ENCODE results near the gene GNL3. TPM values are rescaled to one million over a fixed set of nuclear protein-coding genes. Genes with fewer than 3 reads are reported as not detected.
"Not testable (repeated sequence)": the region's sequence is repeated elsewhere in the genome, so short reads cannot be mapped to it uniquely, and the experiment has no call there.

The GNL3 gene
- total RNA-seq, 1 experiment from 2014 or later: 174 TPM

DNA sequence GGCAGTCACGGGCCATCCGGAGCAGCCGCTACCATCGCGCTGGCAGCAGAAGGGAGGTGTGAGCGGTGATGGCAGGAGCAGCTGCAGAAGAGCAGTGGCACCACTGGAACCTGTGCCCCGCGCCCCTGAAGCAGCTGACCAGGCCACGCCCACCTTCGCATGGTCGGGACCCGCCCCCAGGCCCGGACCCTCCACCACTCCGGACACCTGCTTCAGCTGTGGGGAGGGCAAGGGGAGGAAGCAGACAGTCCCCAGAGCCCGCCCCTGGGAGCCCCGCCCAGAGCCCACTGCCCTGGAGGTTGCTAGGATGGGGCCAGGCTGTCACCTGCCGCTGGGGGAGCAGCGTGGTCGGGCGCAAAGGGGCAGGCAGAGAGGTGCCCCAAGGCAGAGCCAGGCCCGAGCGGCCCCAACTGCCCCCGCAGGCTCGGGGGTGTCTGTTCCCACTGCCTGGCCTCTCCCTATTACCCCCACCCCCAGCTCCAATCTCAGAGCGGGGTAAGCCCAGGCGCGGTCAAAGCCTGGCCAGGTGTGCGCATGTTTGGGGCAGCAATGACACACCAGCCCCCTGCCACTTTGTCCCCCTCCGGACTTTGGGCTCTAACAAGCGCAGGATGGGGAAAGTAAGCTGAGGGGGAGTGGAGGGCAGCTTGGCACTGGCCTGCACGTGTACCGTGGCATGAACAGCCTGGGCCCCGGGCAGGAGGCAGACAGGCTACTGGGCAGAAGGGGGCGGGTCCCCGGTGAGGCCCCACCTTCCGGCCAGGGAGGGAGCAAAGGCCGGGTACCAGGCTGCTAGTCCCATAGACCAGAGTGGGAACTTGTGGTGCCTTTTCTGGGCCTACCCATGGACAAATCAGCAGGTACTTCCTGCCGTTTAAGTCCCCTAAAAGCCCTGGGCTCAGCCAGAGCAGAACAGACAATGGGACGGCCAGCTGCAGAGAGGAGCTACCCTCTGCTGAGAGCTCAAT lies 28.8 kb downstream of the GNL3 start:
- no peak for DNase-seq (ENCODE audit: extremely low read depth, low read depth)

DNA sequence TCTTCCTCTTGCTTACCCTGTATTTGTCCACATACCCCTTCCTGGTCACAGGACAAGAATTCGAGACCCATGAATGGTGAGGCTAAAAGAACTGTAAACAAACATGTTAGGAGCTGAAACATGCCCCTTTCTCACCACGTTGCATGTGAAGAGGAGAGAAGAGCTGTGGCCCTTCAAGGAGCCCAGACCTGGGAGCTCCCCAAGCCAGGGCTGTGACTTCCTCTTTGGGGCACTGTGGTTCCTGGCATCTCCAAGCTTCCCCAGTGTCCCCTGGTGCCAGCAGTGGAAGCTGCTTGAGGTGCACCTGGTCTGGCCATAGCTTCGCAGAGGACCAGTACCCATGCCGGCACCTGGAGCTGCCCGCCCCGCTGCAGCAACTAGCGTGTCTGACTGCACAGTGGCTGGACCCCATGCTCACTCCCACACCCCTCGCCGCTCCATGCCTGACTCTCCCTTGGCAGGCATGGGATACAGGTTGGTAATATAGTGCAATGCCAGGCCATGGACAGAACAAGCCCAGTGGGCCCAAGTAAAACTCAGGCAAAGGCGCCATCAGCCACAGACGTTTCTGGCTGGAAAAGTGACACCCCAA lies 30.0 kb downstream of the GNL3 start:
- DNase-seq (ENCODE audit: extremely low read depth, low read depth): no peak

DNA sequence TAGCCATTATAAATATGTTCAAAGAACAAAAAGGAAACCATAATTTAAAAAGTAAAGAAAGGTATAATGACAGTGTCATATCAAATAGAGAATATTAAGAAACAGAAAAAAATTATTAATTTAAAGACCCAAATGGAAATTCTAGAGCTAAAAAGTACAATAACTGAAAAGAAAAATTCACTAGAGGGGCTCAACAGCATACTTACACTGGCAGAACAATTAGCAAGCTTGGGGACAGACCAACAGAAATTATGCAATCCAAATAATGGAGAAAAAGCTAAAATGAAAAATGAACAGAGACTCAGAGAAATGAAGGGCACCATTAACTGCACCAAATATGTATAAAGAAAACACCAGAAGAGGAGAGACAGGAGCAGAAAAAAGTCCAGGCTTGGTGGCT lies 33.8 kb downstream of the GNL3 start:
- DNase-seq (ENCODE audit: extremely low read depth, low read depth): no peak

DNA sequence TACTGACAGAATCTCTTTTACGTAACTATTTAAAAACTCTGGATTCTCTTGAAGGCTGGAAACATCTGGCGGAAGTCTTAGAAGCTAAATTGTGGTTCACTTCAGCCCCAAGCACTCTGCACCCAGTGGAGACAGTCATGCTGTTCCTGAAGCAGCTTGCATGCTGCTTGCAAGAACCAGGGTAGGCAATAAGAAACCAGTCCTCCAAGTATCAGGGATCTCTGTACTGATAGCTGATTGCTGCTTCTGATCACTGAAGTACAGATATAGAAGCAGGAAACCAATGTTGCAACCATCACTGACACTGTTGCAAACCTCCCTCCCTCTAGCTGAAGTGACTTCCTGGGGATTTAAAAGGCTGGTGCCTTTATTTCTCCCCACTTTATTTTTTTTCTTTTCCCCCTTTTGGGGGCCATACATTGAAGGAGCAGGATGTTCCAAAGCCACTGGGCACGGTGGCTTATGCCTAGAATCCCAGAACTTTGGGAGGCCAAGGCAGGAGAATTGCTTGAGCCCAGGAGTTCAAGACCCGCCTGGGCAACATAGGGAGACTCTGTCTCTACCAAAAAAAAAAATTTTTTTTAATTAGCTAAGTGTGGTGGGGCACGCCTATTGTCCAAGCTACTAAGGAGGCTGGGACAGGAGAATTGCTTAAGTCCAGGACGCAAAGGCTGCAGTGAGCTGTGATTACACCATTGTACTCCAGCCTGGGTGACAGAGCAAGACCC lies 35.3 kb downstream of the GNL3 start:
- no peak for DNase-seq (ENCODE audit: extremely low read depth, low read depth)

DNA sequence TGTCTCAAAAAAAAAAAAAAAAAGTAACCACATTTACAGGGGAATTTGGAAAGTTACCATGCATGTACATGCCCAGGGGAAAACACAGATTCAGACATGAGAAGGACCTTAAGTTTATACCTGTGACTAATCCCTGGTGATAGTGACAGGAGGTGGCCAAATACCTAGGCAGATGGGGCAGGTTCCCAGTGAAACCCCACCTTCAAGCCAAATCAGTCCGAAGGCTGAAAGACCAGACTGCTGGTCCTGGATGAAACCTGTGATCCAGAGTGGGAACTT lies 35.8 kb downstream of the GNL3 start:
- no peak for DNase-seq (ENCODE audit: extremely low read depth, low read depth)

DNA sequence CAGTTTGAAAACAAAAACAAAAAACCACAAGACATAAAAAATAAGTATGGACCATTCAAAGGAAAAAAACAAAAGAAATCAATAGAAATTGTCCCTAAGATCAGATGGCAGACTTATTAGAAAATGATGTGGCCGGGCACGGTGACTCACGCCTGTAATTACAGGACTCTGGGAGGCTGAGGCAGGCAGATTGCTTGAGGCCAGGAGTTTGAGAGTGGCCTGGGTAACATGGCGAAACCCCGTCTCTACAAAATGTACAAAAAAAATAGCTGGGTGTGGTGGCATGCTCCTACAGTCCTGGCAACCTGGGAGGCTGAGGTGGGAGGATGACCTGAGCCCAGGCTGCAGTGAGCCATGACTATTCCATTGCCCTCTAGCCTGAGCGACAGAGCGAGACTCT lies 36.7 kb downstream of the GNL3 start:
- no peak for DNase-seq (ENCODE audit: extremely low read depth, low read depth)

DNA sequence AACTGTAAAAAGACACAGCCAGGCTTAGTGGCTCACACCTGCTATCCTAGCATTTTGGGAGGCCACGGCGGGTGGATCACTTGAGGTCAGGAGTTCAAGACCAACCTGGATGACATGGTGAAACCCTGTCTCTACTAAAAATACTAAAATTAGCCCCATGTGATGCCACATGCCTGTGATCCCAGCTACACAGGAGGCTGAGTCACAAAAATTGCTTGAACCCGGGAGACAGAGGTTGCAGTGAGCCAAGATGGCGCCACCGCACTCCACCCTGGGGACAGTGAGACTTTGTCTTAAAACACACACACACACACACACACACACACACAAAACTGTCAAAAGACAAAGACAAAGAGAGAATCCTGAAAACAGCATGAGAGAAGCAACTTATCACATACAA lies 38.1 kb downstream of the GNL3 start:
- no peak for DNase-seq (ENCODE audit: extremely low read depth, low read depth)

DNA sequence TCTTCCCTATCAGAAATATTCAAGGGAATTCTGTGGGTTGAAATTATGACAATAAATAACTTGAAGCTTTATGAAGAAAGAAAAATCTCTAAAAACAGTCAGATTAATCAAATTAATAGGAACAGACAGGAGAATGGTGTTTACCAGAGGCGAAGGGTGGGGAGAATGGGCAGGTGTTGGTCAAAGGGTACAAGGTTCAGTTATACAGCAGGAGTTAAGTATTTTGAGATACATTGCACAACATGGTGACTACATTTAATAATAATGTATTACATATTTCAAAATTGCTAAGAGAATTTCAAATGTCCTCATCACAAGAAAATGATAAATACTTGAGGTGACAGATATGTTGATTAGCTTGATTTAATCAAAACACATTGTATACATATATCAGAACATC lies 38.7 kb downstream of the GNL3 start:
- no peak for DNase-seq (ENCODE audit: extremely low read depth, low read depth)

DNA sequence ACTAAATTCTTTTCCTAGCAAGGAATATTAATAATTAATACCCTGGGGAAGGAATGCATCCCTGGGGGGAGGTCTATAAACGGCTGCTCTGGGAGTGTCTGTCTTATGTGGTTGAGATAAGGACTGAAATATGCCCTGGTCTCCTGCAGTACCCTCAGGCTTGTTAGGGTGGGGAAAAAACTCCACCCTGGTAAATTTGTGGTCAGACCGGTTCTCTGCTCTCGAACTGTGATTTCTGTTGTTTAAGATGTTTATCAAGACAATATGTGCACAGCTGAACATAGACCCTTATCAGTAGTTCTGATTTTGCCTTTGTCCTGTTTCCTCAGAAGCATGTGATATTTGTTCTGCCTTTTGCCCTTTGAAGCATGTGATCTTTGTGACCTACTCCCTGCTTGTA lies 42.9 kb downstream of the GNL3 start:
- not testable (repeated sequence) for DNase-seq (ENCODE audit: extremely low read depth, low read depth)

DNA sequence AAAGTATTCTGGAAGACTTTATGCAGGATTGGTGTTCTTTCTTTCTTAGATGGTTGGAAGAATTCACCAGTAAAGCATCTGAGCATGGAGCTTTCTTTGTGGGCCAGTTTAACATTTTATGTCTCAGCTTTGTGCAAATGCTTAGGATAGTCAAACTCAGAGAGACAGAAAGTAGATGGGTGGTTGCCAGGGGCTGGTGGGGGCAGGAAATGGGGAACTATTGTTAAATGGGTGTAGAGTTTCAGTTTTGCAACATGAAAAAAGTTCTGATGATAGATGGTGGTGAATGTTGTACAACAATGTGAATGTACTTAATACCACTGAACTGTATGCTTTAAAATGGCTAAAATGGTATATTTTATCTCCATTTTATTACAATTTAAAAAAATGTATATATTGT lies 44.8 kb downstream of the GNL3 start:
- no peak for DNase-seq (ENCODE audit: extremely low read depth, low read depth)

DNA sequence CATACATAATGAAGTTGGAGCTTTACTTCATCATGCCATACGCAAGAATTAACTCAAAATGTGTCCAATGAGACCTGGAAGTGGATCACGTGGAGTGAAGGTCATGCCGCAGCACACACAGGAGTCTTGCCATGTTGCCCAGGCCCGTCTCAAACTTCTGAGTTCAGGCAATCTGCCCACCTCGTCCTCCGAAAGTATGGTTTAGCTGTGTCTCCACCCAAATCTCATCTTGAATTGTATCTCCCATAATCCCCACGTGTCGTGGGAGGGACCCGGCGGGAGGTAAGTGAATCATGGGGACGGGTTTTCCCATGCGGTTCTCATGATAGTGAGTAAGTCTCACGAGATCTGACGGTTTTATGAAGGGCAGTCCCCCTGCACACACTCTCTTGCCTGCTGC lies 45.8 kb downstream of the GNL3 start:
- DNase-seq (ENCODE audit: extremely low read depth, low read depth): no peak

DNA sequence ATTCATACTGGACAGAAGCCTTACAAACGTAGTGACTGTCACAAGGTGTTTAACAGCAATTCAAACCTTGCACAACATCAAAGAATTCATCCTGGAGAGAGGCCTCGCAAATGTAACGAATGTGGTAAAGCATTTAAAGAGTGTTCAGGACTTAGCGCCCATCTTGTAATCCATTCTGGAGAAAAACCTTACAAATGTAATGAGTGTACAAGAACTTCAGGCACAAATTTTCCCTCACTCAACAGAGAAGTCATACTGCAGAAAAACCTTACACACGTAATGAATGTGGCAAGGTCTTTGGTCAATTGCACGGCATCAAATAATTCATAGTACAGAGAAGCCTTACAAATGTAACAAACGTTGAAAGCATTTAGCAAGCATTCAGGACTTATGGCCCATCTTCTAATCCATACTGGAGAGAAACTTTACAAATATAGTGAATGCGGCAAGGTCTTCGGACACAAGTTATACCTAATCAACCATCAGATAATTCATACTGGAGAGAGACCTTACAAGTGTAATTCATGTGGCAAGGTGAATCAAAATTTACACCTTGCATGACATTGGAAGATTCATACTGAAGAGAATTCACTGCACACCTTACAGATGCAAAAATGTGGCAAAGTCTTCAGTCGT lies 47.5 kb downstream of the GNL3 start:
- DNase-seq (ENCODE audit: extremely low read depth, low read depth): no peak

DNA sequence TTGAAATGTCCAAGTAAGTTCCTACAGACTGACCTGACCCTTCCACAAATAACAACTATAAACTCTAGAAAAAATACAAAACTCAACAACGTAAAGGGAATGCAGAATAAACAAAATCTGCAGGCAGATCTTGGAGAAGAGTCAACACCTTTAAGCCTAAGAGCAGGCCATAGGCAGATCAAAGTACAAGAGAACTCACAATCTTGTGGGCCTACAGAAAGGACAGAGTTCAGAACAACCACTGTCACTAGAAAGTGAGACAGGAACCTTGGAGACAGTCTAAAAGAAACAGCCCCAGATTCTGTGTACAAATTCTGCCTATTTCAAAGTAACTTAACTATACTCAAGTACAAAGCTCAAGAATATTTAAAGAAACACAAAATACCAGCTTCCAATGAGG lies 53.9 kb downstream of the GNL3 start:
- DNase-seq (ENCODE audit: extremely low read depth, low read depth): no peak

DNA sequence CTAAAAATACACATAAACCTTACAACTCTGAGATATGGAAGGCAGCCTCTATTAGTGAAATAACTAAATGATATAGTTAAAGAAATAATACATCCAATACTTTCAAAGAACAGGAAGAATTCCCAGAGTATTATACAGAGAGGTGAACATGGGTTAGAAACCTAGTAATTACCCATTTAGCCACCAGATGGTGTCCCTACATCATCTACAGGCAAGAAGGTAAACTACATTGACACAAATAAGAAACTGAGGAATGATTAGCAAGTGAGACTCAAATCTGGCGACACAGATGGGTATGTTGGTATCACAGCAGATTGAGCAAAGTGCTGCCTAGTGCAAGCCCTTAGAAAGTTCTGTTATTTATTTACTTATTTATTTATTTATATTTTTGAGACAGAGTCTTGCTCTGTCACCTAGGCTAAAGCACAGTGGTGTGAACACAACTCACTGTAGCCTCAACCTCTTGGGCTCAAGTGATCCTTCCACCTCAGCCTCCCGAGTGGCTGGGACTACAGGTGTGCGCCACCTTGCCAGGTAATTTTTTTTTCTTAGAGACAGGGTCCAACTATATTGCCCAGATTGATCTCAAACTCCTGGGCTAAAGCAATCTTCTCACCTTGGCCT lies 56.7 kb downstream of the GNL3 start:
- peak; percentile 18 for DNase-seq (ENCODE audit: extremely low read depth, low read depth)

DNA sequence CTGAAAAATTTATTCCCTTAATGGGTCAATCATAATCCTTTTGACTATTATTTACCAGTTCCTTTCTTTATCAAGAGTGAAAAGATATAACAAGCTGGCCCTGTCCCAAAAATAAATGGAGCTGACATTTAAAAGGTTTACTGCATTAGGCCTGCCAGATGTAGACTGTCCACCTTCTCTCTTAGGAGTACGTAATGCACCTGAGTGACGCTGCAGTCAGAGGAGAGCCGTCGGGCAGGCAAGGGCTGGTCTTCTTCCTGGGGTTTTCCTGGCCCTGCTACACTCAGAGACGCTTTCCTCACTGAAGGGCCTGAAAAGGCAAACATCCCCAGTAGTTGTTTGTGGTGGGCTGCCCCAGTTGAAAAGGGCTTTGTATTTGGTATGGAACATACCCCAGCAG lies 57.3 kb downstream of the GNL3 start:
- no peak for DNase-seq (ENCODE audit: extremely low read depth, low read depth)

DNA sequence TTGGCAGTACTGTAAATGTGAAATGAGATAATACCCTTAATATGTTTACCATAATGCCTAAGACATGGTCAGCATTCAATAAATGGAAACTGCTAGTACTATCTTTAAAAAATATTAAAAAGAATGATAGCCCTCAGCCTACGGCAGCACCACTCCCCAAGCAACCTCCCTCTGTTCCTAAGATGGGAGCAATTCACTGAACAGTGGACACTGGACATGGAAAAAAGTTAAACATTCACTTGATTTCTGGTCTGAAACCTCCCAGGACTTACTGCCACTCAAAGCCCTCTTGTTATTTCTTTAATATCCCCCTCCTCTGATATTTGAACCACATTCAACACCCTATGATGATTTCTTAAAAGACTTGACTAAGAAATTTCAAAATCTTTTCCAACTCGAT lies 57.9 kb downstream of the GNL3 start:
- DNase-seq (ENCODE audit: extremely low read depth, low read depth): no peak

Small RNA genes lying within 50 kb of the gene (small RNA-seq; reads per million reads assigned to genes)
- gene AC006254.2: 0 reads per million in 2 experiments
- gene RF00569: 1,234 to 5,632 reads per million in 2 experiments
- 0 reads per million in 2 experiments for gene RF01183
- gene SNORD19: 0.35 to 0.41 reads per million in 2 experiments
- gene SNORD19B: 0 reads per million in 2 experiments
- 188 to 2,658 reads per million in 2 experiments for gene SNORD69

Other genes starting within 250 kb of the GNL3 start
- 0.10 and 0.35 TPM in 2 replicates for gene SEMA3G, start 240.9 kb upstream of the GNL3 start, total RNA-seq (2014; rRNA removed; shearing (Covaris generic))
- 0.30 TPM in 1 of 2 replicates, not detected in the other for gene TNNC1, start 232.0 kb upstream of the GNL3 start, total RNA-seq (2014; rRNA removed; shearing (Covaris generic))
- gene NISCH, start 230.4 kb upstream of the GNL3 start, total RNA-seq (2014; rRNA removed; shearing (Covaris generic)): 18.4 and 19.7 TPM in 2 replicates
- not detected in 2 replicates for gene STAB1, start 190.7 kb upstream of the GNL3 start, total RNA-seq (2014; rRNA removed; shearing (Covaris generic))
- gene NT5DC2, start 152.2 kb upstream of the GNL3 start, total RNA-seq (2014; rRNA removed; shearing (Covaris generic)): 25.0 and 25.6 TPM in 2 replicates
- gene UQCC5, start 149.4 kb upstream of the GNL3 start, total RNA-seq (2014; rRNA removed; shearing (Covaris generic)): 5.4 and 18.0 TPM in 2 replicates
- gene PBRM1, start 119 bp upstream of the GNL3 start, total RNA-seq (2014; rRNA removed; shearing (Covaris generic)): 32.1 and 38.2 TPM in 2 replicates
- gene GLT8D1, start 19.8 kb downstream of the GNL3 start, total RNA-seq (2014; rRNA removed; shearing (Covaris generic)): 53.5 and 58.6 TPM in 2 replicates
- 172 and 198 TPM in 2 replicates for gene SPCS1, start 20.1 kb downstream of the GNL3 start, total RNA-seq (2014; rRNA removed; shearing (Covaris generic))
- gene NEK4, start 84.9 kb downstream of the GNL3 start, total RNA-seq (2014; rRNA removed; shearing (Covaris generic)): 24.2 and 26.7 TPM in 2 replicates
- gene ITIH1, start 91.6 kb downstream of the GNL3 start, total RNA-seq (2014; rRNA removed; shearing (Covaris generic)): not detected in 2 replicates
- gene ITIH3, start 108.8 kb downstream of the GNL3 start, total RNA-seq (2014; rRNA removed; shearing (Covaris generic)): not detected in 2 replicates
- gene ITIH4, start 144.6 kb downstream of the GNL3 start, total RNA-seq (2014; rRNA removed; shearing (Covaris generic)): 0.66 and 1.7 TPM in 2 replicates
- 0.67 and 1.9 TPM in 2 replicates for gene MUSTN1, start 149.0 kb downstream of the GNL3 start, total RNA-seq (2014; rRNA removed; shearing (Covaris generic))
- 4.3 and 5.6 TPM in 2 replicates for gene STIMATE, start 211.5 kb downstream of the GNL3 start, total RNA-seq (2014; rRNA removed; shearing (Covaris generic))